ENCODE data around the gene THOC6.

- TF ChIP-seq CTCF (IDR thresholded peaks at IDR 0.05) (no peak), POLR2A (IDR thresholded peaks at IDR 0.05) (no peak), POLR2AphosphoS5 (IDR thresholded peaks at IDR 0.05; ENCODE audit: insufficient read depth in 1 of 2, low read depth in 1 of 2) (no peak)
Observed at GRCh38 chr16:2981899-2982250, 42.0 kb upstream of the THOC6 start.
